HG03378 (cell line): ENCODE data around the gene TARS3.
"Not testable (repeated sequence)": the region's sequence is repeated elsewhere in the genome, so short reads cannot be mapped to it uniquely, and the experiment has no call there.

ENCODE experiments used
- ATAC-seq: cut with Tn5 transposase; IDR thresholded peaks from one replicate; pipeline ENCODE4 v1.9.1; 2021; ENCODE audit warnings: mild to moderate bottlenecking, moderate library complexity; ENCODE audit not compliant: unreplicated experiment

Gene TARS3

DNA sequence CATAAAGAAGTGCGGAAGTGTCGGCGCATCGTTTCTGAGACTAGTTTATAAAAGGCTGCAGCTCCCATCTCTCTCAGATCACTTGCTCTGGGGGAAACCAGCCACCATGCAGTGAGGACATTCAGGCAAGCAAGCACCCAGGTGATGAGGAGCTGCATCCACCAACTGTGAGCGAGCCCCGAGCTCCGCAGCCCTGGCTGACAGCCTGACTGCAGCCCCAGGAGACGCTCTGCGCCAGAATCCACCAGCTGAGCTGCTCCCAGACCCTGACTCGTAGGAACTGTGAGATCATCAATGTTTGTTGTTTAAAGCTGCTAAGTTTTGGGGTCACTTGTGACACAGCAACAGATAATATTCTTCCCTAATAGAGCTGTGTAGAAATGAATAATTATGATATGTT, 67.1 kb downstream of the TARS3 start:
- no peak for ATAC-seq

- not testable (repeated sequence) for ATAC-seq
These were observed 69.5 kb downstream of the TARS3 start for GRCh38 chr15:101654624-101655337.

DNA sequence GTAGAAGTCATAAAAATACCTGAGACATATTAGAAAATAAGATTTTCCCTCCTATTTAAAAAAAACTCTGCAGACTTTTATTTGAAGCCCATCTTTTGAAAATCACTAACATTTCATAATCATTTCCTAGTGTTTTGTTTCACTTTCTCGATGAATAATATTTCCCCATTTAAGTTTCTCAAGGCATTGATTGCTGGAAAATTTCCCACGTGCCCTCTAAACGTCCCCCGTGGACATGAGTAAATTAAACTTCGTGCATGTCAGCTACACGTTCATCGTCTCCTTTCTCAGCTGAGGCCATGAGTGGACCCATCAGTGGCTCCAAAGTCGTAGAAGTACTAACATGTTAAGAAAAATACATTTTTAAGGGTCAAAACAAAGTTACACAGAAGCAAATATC, 70.1 kb downstream of the TARS3 start:
- ATAC-seq, result no peak

GRCh38 chr15:101652786-101653430, 71.4 kb downstream of the TARS3 start:
- no peak for ATAC-seq

- ATAC-seq, result peak; percentile 79
These were observed 72.0 kb downstream of the TARS3 start, which contains the start of gene TM2D3 for GRCh38 chr15:101652098-101652785. TM2D3 (minus strand) TSS chr15:101652381; CDS start chr15:101652361, 20 bp downstream.

GRCh38 chr15:101651554-101652097, 72.6 kb downstream of the TARS3 start:
- peak; percentile 36 for ATAC-seq

- ATAC-seq, result no peak
These were observed 74.1 kb downstream of the TARS3 start for GRCh38 chr15:101650145-101650544.

DNA sequence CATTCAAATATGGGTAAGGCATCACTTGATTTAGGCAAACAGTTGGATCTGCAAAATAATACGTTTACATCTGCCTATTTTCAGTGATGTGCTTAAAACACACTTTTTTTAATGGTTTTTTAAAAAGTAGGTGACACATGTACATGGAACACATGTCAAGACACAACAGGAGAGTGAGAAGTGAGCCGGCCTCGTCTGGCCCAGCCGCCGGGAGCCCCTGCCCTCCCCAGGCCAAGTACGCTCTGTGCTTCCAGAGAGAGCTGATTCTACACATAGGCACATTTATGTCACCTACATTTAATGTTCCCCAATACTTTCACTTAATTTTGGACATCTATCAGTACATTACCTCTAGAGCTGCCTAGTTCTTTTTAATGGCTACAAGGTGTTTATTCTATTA, 75.9 kb downstream of the TARS3 start:
- no peak for ATAC-seq

DNA sequence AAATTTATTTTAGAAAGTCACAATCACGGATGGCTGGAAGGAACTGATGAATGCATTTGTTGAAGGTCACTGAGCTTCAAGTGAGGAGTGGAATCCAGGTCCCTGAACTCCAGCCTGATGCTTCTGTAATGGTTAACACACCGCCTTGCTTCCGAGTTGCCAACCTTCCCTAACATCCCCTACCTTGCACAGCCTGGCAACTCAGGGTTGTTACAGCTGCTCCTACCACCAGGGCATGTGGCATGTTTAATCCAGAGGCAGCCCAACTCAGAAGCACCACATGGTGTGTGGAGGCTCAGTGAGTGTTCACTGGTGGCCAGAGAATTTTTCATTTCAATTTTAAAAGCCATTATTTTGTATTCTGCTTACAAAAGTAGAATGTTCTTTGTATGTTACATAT, 77.0 kb downstream of the TARS3 start:
- ATAC-seq, result no peak

GRCh38 chr15:101646672-101647071, 77.6 kb downstream of the TARS3 start:
- no peak for ATAC-seq

GRCh38 chr15:101642361-101642760, 81.9 kb downstream of the TARS3 start:
- ATAC-seq, result no peak

DNA sequence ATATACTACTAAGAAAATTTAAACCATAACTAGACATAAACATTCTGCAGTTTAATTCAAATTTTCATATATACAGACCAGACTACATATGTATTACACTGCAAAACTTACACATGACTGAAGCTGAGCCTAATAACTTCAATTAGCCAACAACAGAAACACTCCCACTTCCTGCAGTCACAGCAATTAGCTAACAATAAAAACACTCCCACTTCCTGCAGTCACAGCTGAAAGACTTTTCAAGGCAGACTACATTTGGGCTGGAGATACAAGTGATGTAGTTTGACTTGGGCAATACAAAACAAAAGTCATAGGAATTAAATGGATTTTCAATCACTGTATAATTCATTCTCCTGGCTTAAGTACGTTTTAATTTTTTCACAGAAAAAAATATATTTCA, 82.4 kb downstream of the TARS3 start:
- ATAC-seq, result no peak

GRCh38 chr15:101641129-101641764, 83.0 kb downstream of the TARS3 start:
- ATAC-seq, result peak; percentile 54

DNA sequence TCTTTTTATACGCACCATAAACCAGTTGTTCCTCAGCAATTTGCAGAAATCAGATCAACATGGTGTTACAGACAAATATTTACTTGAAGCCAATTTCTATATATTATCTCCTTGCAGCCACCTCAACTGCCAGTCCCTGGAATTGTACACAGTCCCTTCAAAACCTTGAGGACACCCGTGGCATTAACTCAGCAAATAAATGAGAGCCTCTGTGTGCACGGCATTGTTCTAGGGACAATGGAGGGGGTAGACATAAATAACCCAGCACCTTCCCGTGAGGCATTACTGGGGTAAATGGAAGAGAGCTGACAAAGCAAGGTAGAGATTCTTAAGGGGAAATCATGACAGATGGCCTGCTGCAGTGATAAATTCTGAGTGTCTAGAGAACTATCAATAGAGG, 84.6 kb downstream of the TARS3 start:
- ATAC-seq, result no peak

- ATAC-seq, result no peak
These were observed 86.4 kb downstream of the TARS3 start for GRCh38 chr15:101637919-101638318.

DNA sequence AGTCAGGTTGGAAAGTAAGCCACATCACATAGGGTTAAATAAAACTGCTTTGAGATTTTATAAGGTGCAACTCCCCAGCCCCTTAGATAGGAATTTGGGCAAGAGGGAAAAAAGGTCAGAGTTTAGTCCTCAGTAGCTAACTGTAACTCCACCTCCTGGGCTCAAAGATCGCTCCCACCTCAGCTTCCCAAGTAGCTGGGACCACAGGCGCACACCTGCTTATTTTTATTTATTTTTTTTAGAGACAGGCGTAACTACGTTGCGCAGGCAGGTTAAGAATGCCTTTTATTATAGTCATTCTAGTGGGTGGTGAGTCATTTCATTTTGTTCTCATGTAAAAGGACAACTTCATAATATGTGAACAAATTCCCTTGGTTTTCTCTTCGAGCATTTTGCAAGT, 86.8 kb downstream of the TARS3 start:
- no peak for ATAC-seq

- no peak for ATAC-seq
These were observed 87.2 kb downstream of the TARS3 start for GRCh38 chr15:101637038-101637437.

DNA sequence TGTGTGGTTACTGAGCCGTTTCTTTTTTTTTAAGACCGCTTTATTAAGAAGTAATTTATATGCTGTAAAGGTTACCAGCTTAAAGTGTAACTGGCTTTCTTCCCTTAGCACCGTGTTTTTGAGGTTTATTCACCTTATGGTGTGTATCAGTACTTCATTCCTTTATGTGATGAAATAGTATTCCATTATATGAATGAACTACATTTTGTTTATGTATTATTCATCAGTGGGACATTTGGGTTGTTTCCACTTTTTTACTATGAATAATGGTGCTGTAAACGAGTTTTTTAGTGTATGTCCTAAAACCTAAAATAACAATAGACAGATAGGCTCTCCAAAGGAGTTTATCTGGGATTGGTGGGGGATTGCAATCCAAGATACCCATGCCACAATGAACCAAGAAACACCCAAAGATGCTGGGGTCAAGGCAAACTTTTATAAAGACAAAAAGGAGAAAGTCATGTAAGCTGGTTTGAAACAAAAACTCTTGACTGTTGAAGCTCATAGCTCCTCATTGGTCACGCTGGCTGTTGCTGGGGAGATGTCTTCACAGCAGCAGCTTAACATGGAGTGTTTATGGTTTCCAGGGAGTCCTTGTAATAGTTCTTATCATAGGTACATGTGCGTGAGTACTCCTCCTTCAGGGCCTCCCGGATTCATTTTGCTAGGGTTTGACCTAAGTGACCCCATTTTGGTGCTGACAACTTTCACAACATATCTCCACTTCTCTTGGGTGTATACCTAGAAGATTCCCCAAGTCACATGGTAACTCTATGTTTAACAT, 88.1 kb downstream of the TARS3 start:
- no peak for ATAC-seq

GRCh38 chr15:101633356-101633755, 90.9 kb downstream of the TARS3 start:
- no peak for ATAC-seq

DNA sequence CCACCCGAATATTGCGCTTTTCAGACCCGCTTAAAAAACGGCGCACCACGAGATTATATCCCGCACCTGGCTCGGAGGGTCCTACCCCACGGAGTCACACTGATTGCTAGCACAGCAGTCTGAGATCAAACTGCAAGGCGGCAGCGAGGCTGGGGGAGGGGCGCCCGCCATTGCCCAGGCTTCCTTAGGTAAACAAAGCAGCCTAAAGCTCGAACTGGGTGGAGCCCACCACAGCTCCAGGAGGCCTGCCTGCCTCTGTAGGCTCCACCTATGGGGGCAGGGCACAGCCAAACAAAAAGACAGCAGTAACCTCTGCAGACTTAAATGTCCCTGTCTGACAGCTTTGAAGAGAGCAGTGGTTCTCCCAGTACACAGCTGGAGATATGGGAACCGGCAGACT, 97.5 kb downstream of the TARS3 start:
- ATAC-seq, result not testable (repeated sequence)
